HG03354 (cell line): ENCODE results near the gene GPR87.
A peak's percentile ranks its signal among the peaks of the same experiment; 100 is the strongest.

ENCODE experiments used
- ATAC-seq: cut with Tn5 transposase; IDR thresholded peaks from one replicate; pipeline ENCODE4 v1.9.1; 2021; ENCODE audit warnings: mild to moderate bottlenecking; ENCODE audit not compliant: unreplicated experiment, poor library complexity, severe bottlenecking

GPR87 gene, protein sequence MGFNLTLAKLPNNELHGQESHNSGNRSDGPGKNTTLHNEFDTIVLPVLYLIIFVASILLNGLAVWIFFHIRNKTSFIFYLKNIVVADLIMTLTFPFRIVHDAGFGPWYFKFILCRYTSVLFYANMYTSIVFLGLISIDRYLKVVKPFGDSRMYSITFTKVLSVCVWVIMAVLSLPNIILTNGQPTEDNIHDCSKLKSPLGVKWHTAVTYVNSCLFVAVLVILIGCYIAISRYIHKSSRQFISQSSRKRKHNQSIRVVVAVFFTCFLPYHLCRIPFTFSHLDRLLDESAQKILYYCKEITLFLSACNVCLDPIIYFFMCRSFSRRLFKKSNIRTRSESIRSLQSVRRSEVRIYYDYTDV

DNA sequence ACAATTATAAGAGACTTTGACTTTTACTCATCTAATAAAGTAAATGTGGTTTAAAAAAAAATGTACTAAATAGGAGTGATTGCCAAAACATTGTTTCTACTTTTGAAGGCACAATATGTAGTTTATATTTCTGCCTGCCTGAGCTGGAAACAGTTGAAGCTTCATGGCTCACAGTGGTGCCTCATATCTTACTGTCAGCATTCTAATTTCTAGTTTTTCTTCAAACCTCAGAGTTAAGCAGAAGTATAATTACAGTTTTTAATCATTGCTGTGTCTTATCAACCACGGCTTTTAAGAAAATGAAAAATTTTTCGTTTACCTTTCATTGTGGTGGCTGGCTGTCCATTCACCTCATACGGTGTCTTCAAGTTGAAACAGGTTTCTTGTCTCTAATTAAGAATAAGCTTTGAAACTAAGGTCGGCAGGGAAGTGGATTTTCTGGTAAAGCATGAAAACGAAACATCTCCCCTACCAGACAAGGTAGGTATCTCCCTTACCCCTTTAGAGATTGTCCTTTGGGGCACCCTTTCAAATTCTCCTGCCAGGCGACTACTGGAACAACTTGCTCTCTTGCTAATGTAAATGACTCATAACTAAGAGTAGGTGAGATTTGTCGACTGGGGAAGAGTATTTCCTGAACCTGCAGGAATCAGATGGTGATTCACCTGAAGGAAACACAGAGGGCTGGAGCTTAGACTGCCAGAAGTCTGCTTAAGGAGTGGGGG lies at the start of gene GPR87:
Gene GPR87, minus strand, starts transcription at position 554 of the 725 bp plus-strand sequence. CDS start 16,720 bp downstream, outside the sequence.
- peak; percentile 50 for ATAC-seq

DNA sequence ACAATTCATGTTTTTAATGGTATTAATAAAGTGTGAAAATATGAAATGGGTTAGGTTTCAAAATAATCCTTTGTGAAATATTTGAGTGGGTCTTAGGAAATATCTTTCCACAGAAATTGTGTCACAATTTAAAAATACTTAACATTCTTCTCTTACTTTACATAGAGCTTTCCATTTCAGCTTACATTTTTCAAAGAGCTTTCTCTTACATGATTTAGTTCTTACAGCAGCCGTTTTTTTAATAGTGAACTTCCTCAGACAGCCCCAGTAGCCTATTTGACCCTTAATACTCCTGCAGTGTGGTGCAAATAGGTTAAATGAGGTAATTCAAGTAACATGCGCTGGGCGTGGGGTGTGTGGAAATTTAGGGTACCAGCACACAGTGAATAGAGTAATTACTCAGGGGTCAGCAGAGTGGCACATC lies 46.1 kb upstream of the GPR87 start:
- ATAC-seq: no peak

DNA sequence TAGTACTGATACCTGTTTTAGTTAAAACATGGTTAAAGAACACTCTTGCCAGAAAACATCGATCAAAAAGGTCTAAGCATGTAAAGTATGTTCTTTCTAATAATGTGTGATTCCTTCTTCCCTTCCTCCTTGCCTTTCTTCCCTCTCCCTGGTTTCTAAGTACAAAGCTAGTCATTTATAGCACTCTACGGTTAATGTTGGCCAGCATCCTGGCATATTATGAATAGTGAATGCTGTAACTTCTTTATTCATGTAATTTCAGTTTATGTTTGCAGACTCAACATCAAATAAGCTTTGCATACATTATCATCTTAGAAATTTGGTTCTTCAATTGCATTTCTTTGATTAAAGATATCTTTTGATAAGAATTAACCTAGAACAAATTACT lies 40.8 kb upstream of the GPR87 start:
- ATAC-seq: no peak

DNA sequence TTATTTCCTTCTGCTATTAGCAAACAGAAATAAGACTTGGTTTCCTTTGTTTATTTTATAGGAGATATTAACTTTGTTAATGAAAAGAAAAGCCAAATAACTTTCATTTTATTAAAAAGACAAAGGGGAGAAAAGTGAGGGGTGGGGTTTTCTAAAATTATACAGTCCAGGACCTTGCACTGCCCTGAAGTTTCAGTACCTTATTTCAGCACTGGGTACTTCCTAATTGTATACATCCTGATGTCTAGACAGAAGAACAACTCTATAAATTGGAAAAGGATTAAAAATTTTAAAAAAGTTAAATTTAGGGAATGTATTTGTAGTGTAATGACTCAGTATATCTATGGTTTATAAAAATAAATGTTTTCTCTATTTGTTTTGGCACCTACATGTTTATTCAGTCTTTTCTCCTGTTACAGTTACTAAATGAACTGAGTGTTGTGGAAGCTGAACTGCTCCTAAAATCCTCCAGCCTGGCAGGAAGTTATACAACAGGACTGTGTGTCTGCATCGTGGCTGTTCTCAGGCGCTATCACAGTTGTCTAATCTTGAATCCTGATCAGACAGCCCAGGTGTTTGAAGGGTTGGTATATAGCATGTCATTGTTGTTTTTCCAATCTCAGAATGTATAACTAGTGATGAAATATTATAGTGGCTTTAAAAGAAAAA lies 40.3 kb upstream of the GPR87 start:
- no peak for ATAC-seq

DNA sequence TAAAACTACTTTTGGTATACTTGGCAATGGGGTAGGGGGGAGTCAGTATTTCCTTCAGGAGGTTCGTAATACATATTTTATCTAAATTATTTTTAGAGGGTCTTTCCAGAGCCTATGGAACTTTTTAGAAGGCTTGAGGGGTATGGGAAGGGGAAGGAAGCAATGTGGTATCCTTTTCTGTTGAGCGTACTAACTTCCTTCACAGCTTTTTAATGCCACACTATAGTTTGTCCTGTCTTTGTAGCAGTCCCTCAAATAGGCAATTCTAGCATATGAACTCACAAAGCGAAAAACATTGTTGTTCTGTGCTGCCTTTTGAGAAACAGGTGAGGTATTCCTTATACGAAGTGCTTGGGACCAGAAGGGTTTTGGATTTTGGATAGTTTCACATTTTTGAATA lies 35.0 kb upstream of the GPR87 start:
- no peak for ATAC-seq

DNA sequence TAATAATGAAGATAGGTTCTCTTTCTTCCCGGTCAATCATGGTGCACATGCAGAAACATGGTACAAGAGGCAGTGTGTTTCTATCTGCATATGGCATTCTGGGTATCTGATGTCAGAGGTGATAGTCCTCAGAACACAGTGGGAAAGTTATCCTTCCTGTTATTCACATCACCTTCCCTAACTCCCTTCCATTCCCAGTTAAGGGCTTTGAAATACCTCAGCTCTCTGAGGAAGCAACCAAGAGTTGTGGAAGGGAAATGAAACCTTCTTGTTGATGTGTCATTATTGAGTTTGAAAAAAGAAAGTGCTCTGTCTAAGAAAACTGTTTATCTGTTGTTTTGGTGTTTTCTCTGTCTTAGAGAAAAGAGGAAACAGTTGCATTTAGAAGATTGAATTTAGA lies 34.6 kb upstream of the GPR87 start:
- peak; percentile 92 for ATAC-seq

DNA sequence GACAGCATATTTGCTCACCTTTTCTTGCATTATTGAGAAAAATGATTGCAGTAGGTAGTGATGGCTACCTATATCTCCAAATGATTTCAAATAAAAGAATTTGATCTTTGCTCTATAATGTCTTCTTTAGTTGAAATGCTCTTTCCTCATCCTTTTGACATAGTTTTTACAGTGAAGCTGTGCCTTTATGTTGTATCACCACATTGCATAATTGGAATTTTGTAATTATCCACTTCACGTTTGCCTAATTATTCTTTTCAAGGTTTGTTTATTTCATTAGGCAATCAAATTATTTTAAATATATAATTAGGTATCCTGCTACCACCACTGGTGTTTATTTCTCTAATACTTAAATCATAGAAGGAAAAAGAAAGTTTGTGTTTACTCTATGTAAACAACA lies 34.0 kb upstream of the GPR87 start:
- ATAC-seq: no peak

DNA sequence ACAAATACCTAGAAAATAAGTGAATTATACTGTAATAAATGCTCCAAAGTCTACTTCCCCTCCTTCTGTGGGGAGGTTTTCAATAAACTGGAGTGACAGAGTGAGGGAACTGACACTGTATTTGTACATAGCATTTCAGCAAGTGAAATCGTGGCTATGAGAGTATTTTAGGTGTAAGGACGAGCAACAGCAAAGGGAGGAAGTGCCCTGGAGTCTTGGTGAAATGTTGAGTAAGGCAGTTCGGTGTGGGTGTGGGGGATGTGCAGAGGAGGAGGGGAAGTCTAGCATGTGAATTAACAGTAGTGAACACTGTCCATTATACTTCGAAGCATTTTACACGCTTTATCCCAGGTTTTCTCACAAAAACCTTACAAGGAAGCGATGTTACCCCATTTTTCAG lies 30.8 kb upstream of the GPR87 start:
- ATAC-seq: no peak

DNA sequence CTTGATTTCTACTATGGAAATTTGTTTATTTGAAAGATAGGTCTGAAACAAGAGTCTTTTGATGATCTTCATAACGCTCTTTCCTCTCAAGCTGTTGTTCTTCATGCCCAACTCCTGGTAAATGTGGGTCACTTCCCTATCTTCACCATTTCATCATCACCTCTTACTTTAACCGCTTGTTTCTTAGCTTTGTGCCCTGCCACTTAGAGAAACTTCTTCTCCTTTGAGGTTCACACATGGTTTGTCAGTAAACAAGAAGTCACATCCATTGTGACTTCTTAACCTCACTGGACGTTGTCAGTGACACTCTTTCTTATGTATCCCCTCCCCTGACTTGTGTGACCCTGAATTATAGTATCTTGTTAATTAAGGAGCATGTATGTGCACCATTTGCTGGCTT lies 29.7 kb upstream of the GPR87 start:
- no peak for ATAC-seq

DNA sequence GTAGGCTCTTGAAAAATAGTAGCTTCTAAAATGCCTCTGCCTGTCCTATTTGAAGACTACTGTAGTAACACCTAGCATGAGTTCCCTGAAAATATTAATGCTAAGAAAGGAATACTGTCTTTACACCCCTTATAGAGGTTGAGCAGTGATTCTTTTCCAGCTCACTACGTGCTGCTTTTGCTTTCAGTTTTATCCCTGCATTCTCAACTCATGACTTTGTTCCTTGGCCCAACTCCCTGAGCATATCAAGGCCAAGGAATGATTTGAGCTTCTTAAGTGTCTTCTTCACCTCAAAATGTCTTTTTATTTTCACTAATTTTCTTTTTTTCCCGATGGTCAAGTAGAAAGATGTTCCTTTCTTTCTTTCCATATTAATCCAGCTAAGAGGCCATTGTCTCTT lies 29.2 kb upstream of the GPR87 start:
- ATAC-seq: no peak

DNA sequence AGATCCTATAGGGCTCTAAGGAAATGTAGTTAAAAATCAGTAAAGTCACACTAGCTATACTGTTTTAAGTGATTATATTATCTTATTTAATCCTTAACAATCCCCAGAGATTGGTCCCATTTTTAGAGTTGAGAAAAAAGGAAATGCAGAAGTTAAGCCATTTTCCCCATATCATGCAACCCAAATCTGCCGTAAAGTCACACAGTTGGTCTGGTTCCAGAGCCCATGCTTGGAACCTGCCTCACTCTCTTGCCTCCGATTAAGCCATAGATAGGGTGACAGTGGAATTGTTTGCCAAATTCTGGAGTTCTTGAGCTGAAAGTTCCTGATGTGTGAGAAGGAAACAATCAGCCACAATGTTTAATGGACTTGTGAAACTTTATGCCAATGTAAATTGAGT lies 15.1 kb upstream of the GPR87 start:
- no peak for ATAC-seq

DNA sequence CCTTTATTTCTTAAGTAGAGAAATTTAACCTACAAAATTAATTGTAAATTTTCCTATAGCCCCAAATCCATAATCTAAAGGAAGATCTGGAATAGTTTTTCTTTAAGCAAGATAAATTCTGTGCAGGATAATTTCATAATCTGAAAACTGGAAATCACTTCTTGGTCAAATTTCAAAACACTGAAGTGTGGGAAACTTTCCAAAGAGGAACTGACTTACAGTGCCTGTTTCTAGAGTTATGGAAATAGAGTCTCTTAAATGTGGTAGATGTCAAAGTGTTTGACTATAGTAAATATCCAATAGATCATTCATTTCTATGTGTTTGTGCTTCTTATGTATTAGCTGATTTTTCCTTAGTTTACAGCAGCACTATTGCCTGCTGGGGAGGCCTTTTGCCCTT lies 14.3 kb upstream of the GPR87 start:
- no peak for ATAC-seq

DNA sequence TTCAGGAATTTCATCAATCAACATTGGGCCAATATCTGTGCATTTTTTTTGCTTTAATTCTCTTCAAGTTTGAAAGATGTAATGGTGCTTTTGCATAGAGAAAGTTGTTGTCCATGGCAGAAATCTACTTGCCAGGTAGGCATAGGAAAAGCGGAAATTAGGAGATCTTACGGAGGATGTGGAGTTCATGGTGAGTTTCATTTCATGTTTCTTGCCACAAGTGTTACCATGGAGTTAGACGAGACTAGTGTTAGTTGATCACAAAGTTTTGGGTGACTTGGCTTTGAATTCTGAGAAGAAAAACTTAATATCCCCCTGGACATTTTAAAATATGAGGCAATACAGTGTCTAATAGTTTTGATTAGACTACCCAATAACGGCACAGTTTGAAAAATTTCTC lies 13.8 kb upstream of the GPR87 start:
- ATAC-seq: no peak

DNA sequence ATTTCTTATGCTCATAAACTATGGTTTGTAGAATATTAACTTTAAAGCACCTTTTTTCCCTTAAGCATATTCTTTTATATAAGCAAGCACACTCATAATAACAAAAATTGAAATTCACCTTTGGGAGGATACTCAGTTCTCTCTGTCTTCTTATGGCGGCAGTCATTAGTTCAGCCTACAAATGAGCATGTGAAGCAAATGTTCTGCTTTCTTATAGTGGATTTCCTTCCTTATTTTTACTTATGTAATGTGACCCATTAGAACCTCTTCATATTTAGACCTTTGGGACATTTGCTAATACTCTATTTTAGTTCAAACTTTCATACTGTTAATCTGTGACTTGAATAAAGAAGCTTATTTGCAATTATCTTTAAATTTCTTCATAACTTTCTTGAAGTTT lies 12.7 kb upstream of the GPR87 start, which contains the start of gene P2RY13:
Gene P2RY13, minus strand, starts transcription at position 187 of the 400 bp plus-strand sequence. Its CDS starts 21 bp downstream, at position 166.
- no peak for ATAC-seq

DNA sequence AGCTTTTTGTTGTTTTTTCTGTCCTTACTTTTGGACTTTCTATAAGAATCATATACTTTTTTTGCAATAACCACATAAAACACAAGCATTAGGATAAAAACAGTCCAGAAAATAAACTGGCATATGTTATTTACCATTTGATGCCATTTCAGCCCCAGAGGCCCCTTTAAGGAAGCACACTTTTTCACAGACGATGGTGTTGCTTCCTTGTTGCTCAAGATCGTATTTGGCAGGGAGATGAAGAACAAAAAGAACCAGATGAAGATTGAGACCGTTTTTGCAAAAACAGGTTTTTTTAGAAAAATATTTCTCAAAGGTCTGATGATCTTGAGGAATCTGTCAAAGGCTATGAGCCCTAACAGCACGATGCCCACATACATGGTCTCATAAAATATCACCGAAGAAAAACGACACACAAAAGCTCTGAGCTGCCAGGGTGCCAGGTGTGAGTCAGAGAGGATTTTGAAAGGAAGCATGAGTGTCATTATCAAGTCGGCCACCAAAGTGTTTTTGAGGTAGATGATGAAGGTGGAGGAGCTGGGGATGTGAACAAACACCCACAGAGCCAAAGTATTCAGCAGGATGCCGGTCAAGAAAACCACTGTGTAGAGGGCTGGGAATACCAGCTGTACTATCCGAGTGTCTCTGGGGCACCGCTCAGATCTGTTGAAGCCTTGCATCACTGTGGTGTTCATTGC lies 11.8 kb upstream of the GPR87 start:
- ATAC-seq: no peak

DNA sequence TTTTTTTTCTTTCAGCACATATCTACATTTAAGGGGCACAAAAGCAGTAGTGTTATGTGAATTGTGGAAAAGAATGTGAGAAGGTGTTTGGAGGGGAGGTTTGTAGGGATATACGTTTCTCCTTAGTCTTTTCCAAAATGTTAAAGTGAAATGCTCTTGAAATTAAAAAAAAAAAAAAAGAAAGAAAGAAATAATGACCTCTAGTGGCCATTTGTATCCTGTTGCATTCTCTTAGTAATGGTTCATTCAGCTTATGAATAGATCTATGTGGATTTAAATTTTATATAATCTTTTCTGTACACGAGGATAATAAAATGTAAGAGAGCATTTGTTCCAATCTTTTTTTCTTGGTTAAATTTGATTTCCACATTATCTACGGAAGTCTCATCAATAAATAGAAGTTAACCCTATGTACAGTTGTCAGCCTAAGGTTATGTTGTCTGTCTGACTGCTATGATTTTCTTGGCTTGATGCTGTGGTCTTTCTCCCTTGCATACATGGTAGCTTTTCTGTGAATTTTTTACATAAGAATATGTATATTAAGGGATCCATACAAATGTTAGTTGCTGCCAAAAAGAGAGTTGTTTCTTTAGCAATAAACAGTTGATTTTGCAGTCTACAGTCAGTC lies 11.1 kb upstream of the GPR87 start:
- no peak for ATAC-seq

DNA sequence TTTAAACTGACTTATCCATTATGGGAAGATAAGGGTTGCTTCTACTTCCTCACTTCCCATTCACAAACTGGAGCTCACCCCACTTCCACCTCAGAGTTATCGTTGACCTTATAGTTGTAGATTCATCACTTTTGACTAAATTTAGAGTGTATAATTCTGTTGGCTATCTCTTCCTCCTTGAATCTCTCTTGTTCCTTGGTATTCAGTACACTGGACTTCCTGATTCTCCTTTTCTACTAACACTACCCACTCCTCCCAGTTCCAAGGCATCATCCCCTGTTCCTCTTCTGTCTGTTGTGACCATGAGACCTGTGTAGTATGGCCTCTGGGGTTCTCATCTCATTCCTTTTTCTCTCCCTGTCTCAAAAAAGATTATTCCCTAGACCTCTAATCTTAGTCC lies 5.9 kb upstream of the GPR87 start:
- ATAC-seq: no peak

DNA sequence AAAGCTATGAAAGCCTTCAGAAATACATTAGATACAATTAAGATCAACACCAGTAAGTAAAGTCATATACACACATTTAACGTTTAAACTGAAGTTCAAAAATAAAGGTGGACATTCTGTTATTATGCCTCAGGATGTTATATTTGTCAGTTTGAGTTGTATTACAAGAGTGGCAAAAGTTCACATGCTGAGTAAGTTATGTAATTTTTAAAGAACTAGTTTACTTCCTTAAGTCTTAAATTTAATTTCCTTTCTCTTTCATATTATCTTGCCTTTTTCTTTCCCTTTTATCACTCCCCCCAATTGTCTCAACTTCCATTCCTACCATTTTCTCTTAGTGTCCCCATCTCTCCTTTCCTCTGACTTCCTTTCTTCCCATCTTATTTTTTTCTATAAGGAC lies 4.9 kb upstream of the GPR87 start:
- no peak for ATAC-seq

DNA sequence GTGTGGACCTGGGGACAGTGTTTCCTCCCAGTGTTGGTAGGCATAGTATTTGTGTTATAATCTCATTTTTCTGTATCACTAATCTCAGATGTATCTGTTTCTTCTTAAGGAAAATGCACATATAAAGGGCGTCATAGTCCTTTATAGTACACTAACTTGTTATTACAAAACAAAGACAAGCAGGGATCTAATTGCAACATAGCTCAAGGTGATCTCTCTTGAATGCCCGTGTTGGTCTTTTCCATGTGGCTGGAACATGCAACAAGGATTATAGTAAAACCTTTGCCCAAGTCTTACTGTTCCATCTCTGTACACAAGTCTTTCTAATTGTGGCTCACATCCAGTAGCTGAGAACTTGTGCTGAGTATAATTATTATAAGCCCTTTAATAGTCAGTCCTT lies 3.5 kb upstream of the GPR87 start:
- no peak for ATAC-seq

DNA sequence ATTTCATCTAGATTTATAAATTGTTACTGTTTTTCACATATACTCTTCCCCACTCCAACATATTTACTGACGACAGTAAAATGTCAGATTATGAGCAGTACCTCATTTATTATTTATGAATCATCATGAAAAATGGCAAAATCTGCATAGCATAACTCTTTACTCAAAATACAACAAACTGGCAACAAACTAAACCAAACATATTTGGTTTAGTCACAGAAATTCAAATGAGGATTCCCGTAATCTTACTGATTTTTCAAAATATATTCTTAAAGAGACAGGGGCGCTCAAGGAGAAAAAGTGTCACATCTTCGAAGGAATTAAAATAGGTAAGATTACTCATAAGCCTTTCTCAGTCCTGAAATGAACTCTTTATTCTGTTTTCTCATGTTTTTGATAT lies 3.0 kb upstream of the GPR87 start:
- no peak for ATAC-seq
